ENCODE measurements around the gene GLI3. TPM values are rescaled to one million over a fixed set of nuclear protein-coding genes. Genes with fewer than 3 reads are reported as not detected.

The GLI3 gene
- total RNA-seq, 2 experiments from 2014 or later, result 0.28 to 0.36 TPM

DNA sequence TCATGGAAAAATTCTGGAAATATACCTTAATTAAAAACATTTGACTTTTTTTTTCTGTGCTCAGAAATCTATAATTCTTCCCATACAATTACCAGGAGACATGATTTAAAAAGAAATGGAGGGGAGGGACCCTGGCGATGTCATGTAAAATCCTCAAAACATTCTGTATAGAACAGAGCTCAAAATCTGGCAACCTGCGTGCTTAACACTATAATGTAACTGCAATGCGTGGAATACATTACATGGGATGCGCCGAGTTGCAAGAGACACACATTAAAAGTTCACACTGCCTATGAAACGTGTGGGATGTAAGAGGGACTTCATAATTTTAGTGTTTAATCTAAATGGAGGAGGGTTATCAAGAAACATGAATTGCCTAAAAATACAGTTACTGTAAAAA lies 215.0 kb downstream of the GLI3 start:
- H3K36me3 Mint-ChIP-seq (ENCODE audit: low read depth), result no peaks in the 10 kb centered on the region
- no peak overlapping the region for H3K27ac Mint-ChIP-seq
- H3K9me3 ChIP-seq (ENCODE audit: control insufficient read depth in 1 of 2, insufficient read depth in 1 of 2, low read length in 2 of 2), result no peaks in the 10 kb centered on the region
- peaks cover 23% of the 10 kb centered on the region for H3K27me3 Mint-ChIP-seq
- H3K27me3 ChIP-seq (ENCODE audit: control insufficient read depth in 1 of 2, insufficient read depth in 2 of 2, low read length in 2 of 2), result no peaks in the 10 kb centered on the region
- intact Hi-C loops (cut with DNase I, micrococcal nuclease), result no loop called here
- CTCF ChIA-PET, result no interaction called here
- H3K27ac ChIP-seq (ENCODE audit: low read depth in 1 of 2, low read length in 2 of 2), result no peak overlapping the region
- no peaks in the 10 kb centered on the region for H3K4me1 ChIP-seq (ENCODE audit: insufficient read depth, low read length)
- no peaks in the 10 kb centered on the region for H3K36me3 ChIP-seq (ENCODE audit: insufficient read depth, low read length)
- no peak overlapping the region for H3K4me3 ChIP-seq (ENCODE audit: low read length)
- no peak overlapping the region for H3K4me3 Mint-ChIP-seq
- no peak for ATAC-seq (ENCODE audit: poor library complexity)
- TF ChIP-seq, protein P1, sequence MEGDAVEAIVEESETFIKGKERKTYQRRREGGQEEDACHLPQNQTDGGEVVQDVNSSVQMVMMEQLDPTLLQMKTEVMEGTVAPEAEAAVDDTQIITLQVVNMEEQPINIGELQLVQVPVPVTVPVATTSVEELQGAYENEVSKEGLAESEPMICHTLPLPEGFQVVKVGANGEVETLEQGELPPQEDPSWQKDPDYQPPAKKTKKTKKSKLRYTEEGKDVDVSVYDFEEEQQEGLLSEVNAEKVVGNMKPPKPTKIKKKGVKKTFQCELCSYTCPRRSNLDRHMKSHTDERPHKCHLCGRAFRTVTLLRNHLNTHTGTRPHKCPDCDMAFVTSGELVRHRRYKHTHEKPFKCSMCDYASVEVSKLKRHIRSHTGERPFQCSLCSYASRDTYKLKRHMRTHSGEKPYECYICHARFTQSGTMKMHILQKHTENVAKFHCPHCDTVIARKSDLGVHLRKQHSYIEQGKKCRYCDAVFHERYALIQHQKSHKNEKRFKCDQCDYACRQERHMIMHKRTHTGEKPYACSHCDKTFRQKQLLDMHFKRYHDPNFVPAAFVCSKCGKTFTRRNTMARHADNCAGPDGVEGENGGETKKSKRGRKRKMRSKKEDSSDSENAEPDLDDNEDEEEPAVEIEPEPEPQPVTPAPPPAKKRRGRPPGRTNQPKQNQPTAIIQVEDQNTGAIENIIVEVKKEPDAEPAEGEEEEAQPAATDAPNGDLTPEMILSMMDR (IDR thresholded peaks at IDR 0.05), result no peak
- DNase-seq, result no peak
- no peaks in the 10 kb centered on the region for H3K9me3 Mint-ChIP-seq
- no peaks in the 10 kb centered on the region for H3K4me1 Mint-ChIP-seq (ENCODE audit: low read depth)
- POLR2A ChIA-PET, result no interaction called here

DNA sequence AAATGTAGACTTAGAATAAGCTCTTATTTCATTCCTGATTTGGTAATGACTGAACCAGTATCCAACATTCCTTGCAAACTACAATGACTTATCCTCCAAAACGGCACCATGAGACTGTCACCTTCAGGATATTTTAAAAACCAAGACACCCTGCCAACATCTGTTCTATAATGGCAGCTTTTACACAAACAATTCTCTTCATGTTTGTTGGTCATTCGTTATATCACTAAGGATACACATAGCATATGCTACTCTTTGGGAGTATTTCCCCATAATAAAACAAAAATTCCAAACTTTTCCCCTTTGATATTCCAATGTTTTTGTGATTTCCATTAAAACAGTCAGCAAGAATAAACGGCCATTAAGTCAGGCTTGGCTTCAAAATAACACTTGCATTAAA lies 215.4 kb downstream of the GLI3 start:
- no peaks in the 10 kb centered on the region for H3K4me1 Mint-ChIP-seq (ENCODE audit: low read depth)
- H3K36me3 Mint-ChIP-seq (ENCODE audit: low read depth), result no peaks in the 10 kb centered on the region
- Histone ChIP-seq H3K9me3 (ENCODE audit: control insufficient read depth in 1 of 2, insufficient read depth in 1 of 2, low read length in 2 of 2) (no peaks in the 10 kb centered on the region), H3K4me3 (ENCODE audit: low read length) (no peak overlapping the region), H3K27me3 (ENCODE audit: control insufficient read depth in 1 of 2, insufficient read depth in 2 of 2, low read length in 2 of 2) (no peaks in the 10 kb centered on the region), H3K27ac (ENCODE audit: low read depth in 1 of 2, low read length in 2 of 2) (no peak overlapping the region), H3K36me3 (ENCODE audit: insufficient read depth, low read length) (no peaks in the 10 kb centered on the region), H3K4me1 (ENCODE audit: insufficient read depth, low read length) (no peaks in the 10 kb centered on the region)
- H3K9me3 Mint-ChIP-seq, result peaks cover 2% of the 10 kb centered on the region
- H3K4me3 Mint-ChIP-seq, result no peak overlapping the region
- TF ChIP-seq, protein P1 (IDR thresholded peaks at IDR 0.05), result no peak
- ChIA-PET POLR2A (no interaction called here), CTCF (no interaction called here)
- no peak overlapping the region for H3K27ac Mint-ChIP-seq
- intact Hi-C loops (cut with DNase I, micrococcal nuclease), result no loop called here
- peaks cover 27% of the 10 kb centered on the region for H3K27me3 Mint-ChIP-seq
- DNase-seq (no peak), ATAC-seq (ENCODE audit: poor library complexity) (no peak)

DNA sequence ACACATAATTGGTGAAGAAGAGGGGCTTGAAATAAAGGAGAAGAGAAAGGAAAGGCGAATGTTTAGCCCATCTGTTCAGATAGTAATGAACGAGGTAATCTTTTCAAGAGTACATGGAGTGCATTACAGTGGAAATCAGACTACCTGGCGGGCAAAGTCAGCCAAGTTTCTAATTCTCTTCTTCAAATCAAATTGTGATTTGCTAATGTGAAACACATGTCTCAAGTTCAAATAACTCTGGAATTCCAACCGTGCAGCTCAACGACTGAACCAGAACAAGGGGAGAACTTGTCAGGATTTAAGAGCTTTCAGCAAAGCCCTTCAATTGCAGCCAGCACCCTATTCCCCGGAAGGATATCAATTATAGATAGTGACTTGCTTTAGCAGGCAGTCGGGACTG lies 216.9 kb downstream of the GLI3 start:
- Mint-ChIP-seq H3K9me3 (peaks cover 4% of the 10 kb centered on the region), H3K36me3 (ENCODE audit: low read depth) (no peaks in the 10 kb centered on the region), H3K4me3 (no peak overlapping the region), H3K27me3 (peaks cover 30% of the 10 kb centered on the region), H3K4me1 (ENCODE audit: low read depth) (no peaks in the 10 kb centered on the region), H3K27ac (no peak overlapping the region)
- DNase-seq (no peak), ATAC-seq (ENCODE audit: poor library complexity) (no peak)
- Histone ChIP-seq H3K27me3 (ENCODE audit: control insufficient read depth in 1 of 2, insufficient read depth in 2 of 2, low read length in 2 of 2) (no peaks in the 10 kb centered on the region), H3K4me3 (ENCODE audit: low read length) (no peak overlapping the region), H3K9me3 (ENCODE audit: control insufficient read depth in 1 of 2, insufficient read depth in 1 of 2, low read length in 2 of 2) (peaks cover 0 to under 1% of the 10 kb centered on the region in 2 experiments), H3K36me3 (ENCODE audit: insufficient read depth, low read length) (no peaks in the 10 kb centered on the region), H3K27ac (ENCODE audit: low read depth in 1 of 2, low read length in 2 of 2) (no peak overlapping the region), H3K4me1 (ENCODE audit: insufficient read depth, low read length) (no peaks in the 10 kb centered on the region)
- intact Hi-C loops (cut with DNase I, micrococcal nuclease), result no loop called here
- ChIA-PET CTCF (no interaction called here), POLR2A (no interaction called here)
- TF ChIP-seq, protein P1 (IDR thresholded peaks at IDR 0.05), result no peak
